ENCODE data around the gene CR1. TPM values are rescaled to one million over a fixed set of nuclear protein-coding genes. Genes with fewer than 3 reads are reported as not detected.
A peak's percentile ranks its signal among the peaks of the same experiment; 100 is the strongest.
"Not testable (repeated sequence)": the region's sequence is repeated elsewhere in the genome, so short reads cannot be mapped to it uniquely, and the experiment has no call there.

CR1 gene
- polyA plus RNA-seq, 4 donors, result 17.1 to 20.2 (median 18.6) TPM

- DNase-seq (ENCODE audit: low read depth in 4 of 4, low spot score in 2 of 4), result no peak
Measured at GRCh38 chr1:207669528-207670009, 173.6 kb downstream of the CR1 start.

- no peak for DNase-seq (ENCODE audit: low read depth in 4 of 4, low spot score in 2 of 4)
Measured at GRCh38 chr1:207670192-207670591, 174.2 kb downstream of the CR1 start.

- DNase-seq (ENCODE audit: low read depth in 4 of 4, low spot score in 2 of 4), result no peak
Measured at GRCh38 chr1:207670997-207671396, 175.0 kb downstream of the CR1 start.

- peak in 1 of 4 donors; percentile 27 for DNase-seq (ENCODE audit: low read depth in 4 of 4, low spot score in 2 of 4)
Measured at GRCh38 chr1:207672522-207673130, 176.7 kb downstream of the CR1 start.

GRCh38 chr1:207673399-207673798, 177.4 kb downstream of the CR1 start:
- no peak for DNase-seq (ENCODE audit: low read depth in 4 of 4, low spot score in 2 of 4)

- DNase-seq (ENCODE audit: low read depth in 4 of 4, low spot score in 2 of 4), result no peak
Measured at GRCh38 chr1:207676153-207676552, 180.2 kb downstream of the CR1 start.

GRCh38 chr1:207680590-207681388, 184.8 kb downstream of the CR1 start:
- DNase-seq (ENCODE audit: low read depth in 4 of 4, low spot score in 2 of 4), result not testable (repeated sequence)

- DNase-seq (ENCODE audit: low read depth in 4 of 4, low spot score in 2 of 4), result not testable (repeated sequence)
Measured at GRCh38 chr1:207682872-207683434, 187.0 kb downstream of the CR1 start.

GRCh38 chr1:207690551-207690950, 194.6 kb downstream of the CR1 start:
- DNase-seq (ENCODE audit: low read depth in 4 of 4, low spot score in 2 of 4), result not testable (repeated sequence)

GRCh38 chr1:207691010-207691409, 195.1 kb downstream of the CR1 start:
- DNase-seq (ENCODE audit: low read depth in 4 of 4, low spot score in 2 of 4), result no peak

Other genes with a start within 250 kb of the CR1 start
- 10 to 100 TPM; 46.0 to 70.8 (median 52.4) TPM for gene CD55, start 174.5 kb upstream of the CR1 start, polyA plus RNA-seq (ENCODE audit: insufficient read length in 4 of 4)
- 1 to 10 TPM in 2 of 4 donors, under 1 TPM in 2; 0.68 to 1.6 (median 1.1) TPM for gene CR2, start 41.8 kb upstream of the CR1 start, polyA plus RNA-seq (ENCODE audit: insufficient read length in 4 of 4)
- 1 to 10 TPM in 2 of 4 donors, under 1 TPM in 2; 0.32 to 1.5 (median 1.1) TPM for gene CR1L, start 149.0 kb downstream of the CR1 start, polyA plus RNA-seq (ENCODE audit: insufficient read length in 4 of 4)

Measured in left renal cortex interstitium (tissue), 4 donors.